ENCODE measurements around the gene FAM227A. TPM values are rescaled to one million over a fixed set of nuclear protein-coding genes. Genes with fewer than 3 reads are reported as not detected.
"Not testable (repeated sequence)": the region's sequence is repeated elsewhere in the genome, so short reads cannot be mapped to it uniquely, and the experiment has no call there.

FAM227A gene
- total and polyA plus RNA-seq, 4 donors = 0.56 to 1.3 (median 0.78) TPM; not detected in 1

DNA sequence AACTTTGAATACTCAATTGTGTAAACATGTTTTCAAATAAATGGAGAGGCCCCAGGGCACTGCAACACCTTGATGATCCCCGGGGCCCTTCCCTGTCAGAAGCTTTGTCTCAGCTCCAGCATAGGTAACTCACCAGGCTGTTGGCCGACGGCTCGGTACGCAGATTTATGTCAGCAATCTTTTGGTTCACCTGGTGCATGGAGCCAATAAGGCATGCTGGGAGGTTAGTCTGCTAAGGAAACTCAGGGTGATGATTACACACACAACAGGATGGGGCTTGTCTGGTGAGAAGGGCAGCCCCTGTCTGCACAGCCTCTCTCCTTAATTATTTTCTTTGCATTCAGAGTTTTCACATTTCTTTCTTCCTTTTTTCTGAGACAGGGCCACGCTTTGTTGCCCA is 10.8 kb downstream of the FAM227A start:
- H3K9me3 ChIP-seq (ENCODE audit: control insufficient read depth, low read length) = no peaks in the 10 kb centered on the region
- no peaks in the 10 kb centered on the region for H3K27me3 ChIP-seq (ENCODE audit: control insufficient read depth in 1 of 2, insufficient read depth in 2 of 2, low read length in 1 of 2)
- no peak overlapping the region for H3K4me3 ChIP-seq (ENCODE audit: low read length in 2 of 2)
- H3K4me1 ChIP-seq (ENCODE audit: control insufficient read depth in 1 of 2, insufficient read depth in 2 of 2, low read length in 2 of 2) = no peaks in the 10 kb centered on the region
- H3K27ac ChIP-seq (ENCODE audit: low read depth in 1 of 2, low read length in 2 of 2) = no peak overlapping the region
- ATAC-seq (ENCODE audit: low FRiP score) (no peak), DNase-seq (peak in 1 of 2 donors; percentile 10)
- intact Hi-C loops (cut with DNase I) = no loop called here
- 95% methylated on average over 6 of the region's 6 CpGs for WGBS, 2 donors
- H3K36me3 ChIP-seq (ENCODE audit: control insufficient read depth in 1 of 2, insufficient read depth in 2 of 2, low read length in 1 of 2) = no peaks in the 10 kb centered on the region

GRCh38 chr22:38644245-38644644 is 11.9 kb downstream of the FAM227A start:
- intact Hi-C loops (cut with DNase I); H3K4me1 ChIP-seq (ENCODE audit: control insufficient read depth in 1 of 2, insufficient read depth in 2 of 2, low read length in 2 of 2); DNase-seq; H3K9me3 ChIP-seq (ENCODE audit: control insufficient read depth, low read length); H3K4me3 ChIP-seq (ENCODE audit: low read length in 2 of 2); H3K27me3 ChIP-seq (ENCODE audit: control insufficient read depth in 1 of 2, insufficient read depth in 2 of 2, low read length in 1 of 2); H3K27ac ChIP-seq (ENCODE audit: low read depth in 1 of 2, low read length in 2 of 2); H3K36me3 ChIP-seq (ENCODE audit: control insufficient read depth in 1 of 2, insufficient read depth in 2 of 2, low read length in 1 of 2): not testable (repeated sequence)
- peak; percentile 100 for ATAC-seq (ENCODE audit: low FRiP score)
- WGBS, 2 donors = 95 to 97% methylated on average over 5 of the region's 5 CpGs

GRCh38 chr22:38641476-38642040 is 14.6 kb downstream of the FAM227A start:
- ATAC-seq (ENCODE audit: low FRiP score) (no peak), DNase-seq (no peak)
- Histone ChIP-seq H3K9me3 (ENCODE audit: control insufficient read depth, low read length) (no peaks in the 10 kb centered on the region), H3K36me3 (ENCODE audit: control insufficient read depth in 1 of 2, insufficient read depth in 2 of 2, low read length in 1 of 2) (no peaks in the 10 kb centered on the region), H3K27ac (ENCODE audit: low read depth in 1 of 2, low read length in 2 of 2) (no peak overlapping the region), H3K4me3 (ENCODE audit: low read length in 2 of 2) (no peak overlapping the region), H3K27me3 (ENCODE audit: control insufficient read depth in 1 of 2, insufficient read depth in 2 of 2, low read length in 1 of 2) (no peaks in the 10 kb centered on the region), H3K4me1 (ENCODE audit: control insufficient read depth in 1 of 2, insufficient read depth in 2 of 2, low read length in 2 of 2) (no peaks in the 10 kb centered on the region)
- intact Hi-C loops (cut with DNase I) = no loop called here
- WGBS, 2 donors = 91 to 94% methylated on average over 13 of the region's 13 CpGs

DNA sequence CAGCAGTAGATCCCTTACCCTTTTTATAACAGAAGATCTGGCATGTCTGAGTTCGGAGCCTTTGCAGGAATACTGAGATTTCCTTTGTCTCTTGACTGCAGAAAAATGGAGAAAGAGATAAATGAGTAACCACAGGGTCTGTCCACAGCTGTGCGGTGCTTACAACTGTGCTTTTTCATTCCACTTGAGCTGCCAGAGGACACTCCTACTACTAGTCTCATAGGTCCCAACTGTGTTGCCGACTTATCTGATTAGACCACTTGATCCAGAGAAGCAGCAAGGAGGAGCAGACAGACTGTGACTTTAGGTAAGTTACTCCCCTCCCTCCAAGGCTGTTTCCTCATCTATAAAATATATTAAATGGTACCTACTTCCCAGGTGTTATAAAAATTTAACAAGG is 17.5 kb downstream of the FAM227A start:
- no peaks in the 10 kb centered on the region for H3K9me3 ChIP-seq (ENCODE audit: control insufficient read depth, low read length)
- intact Hi-C loops (cut with DNase I) = no loop called here
- no peaks in the 10 kb centered on the region for H3K36me3 ChIP-seq (ENCODE audit: control insufficient read depth in 1 of 2, insufficient read depth in 2 of 2, low read length in 1 of 2)
- 51 to 72% methylated on average over 3 of the region's 3 CpGs for WGBS, 2 donors
- DNase-seq (no peak), ATAC-seq (ENCODE audit: low FRiP score) (no peak)
- no peak overlapping the region for H3K27ac ChIP-seq (ENCODE audit: low read depth in 1 of 2, low read length in 2 of 2)
- no peaks in the 10 kb centered on the region for H3K4me1 ChIP-seq (ENCODE audit: control insufficient read depth in 1 of 2, insufficient read depth in 2 of 2, low read length in 2 of 2)
- no peaks in the 10 kb centered on the region for H3K27me3 ChIP-seq (ENCODE audit: control insufficient read depth in 1 of 2, insufficient read depth in 2 of 2, low read length in 1 of 2)
- no peak overlapping the region for H3K4me3 ChIP-seq (ENCODE audit: low read length in 2 of 2)

GRCh38 chr22:38638216-38638615 is 18.0 kb downstream of the FAM227A start:
- H3K4me3 ChIP-seq (ENCODE audit: low read length in 2 of 2) = no peak overlapping the region
- DNase-seq (no peak), ATAC-seq (ENCODE audit: low FRiP score) (no peak)
- no peak overlapping the region for H3K27ac ChIP-seq (ENCODE audit: low read depth in 1 of 2, low read length in 2 of 2)
- WGBS, 2 donors = 91 to 97% methylated on average over 2 of the region's 2 CpGs
- no peaks in the 10 kb centered on the region for H3K9me3 ChIP-seq (ENCODE audit: control insufficient read depth, low read length)
- no peaks in the 10 kb centered on the region for H3K4me1 ChIP-seq (ENCODE audit: control insufficient read depth in 1 of 2, insufficient read depth in 2 of 2, low read length in 2 of 2)
- H3K27me3 ChIP-seq (ENCODE audit: control insufficient read depth in 1 of 2, insufficient read depth in 2 of 2, low read length in 1 of 2) = no peaks in the 10 kb centered on the region
- no peaks in the 10 kb centered on the region for H3K36me3 ChIP-seq (ENCODE audit: control insufficient read depth in 1 of 2, insufficient read depth in 2 of 2, low read length in 1 of 2)
- intact Hi-C loops (cut with DNase I) = no loop called here

GRCh38 chr22:38632528-38632927 is 23.7 kb downstream of the FAM227A start:
- ATAC-seq (ENCODE audit: low FRiP score) (no peak), DNase-seq (no peak)
- Histone ChIP-seq H3K36me3 (ENCODE audit: control insufficient read depth in 1 of 2, insufficient read depth in 2 of 2, low read length in 1 of 2) (no peaks in the 10 kb centered on the region), H3K4me3 (ENCODE audit: low read length in 2 of 2) (no peak overlapping the region), H3K27me3 (ENCODE audit: control insufficient read depth in 1 of 2, insufficient read depth in 2 of 2, low read length in 1 of 2) (no peaks in the 10 kb centered on the region), H3K9me3 (ENCODE audit: control insufficient read depth, low read length) (no peaks in the 10 kb centered on the region), H3K4me1 (ENCODE audit: control insufficient read depth in 1 of 2, insufficient read depth in 2 of 2, low read length in 2 of 2) (no peaks in the 10 kb centered on the region), H3K27ac (ENCODE audit: low read depth in 1 of 2, low read length in 2 of 2) (no peak overlapping the region)
- 85 to 87% methylated on average over 3 of the region's 3 CpGs for WGBS, 2 donors
- intact Hi-C loops (cut with DNase I) = no loop called here

GRCh38 chr22:38631724-38632123 is 24.5 kb downstream of the FAM227A start:
- ATAC-seq (ENCODE audit: low FRiP score) (no peak), DNase-seq (no peak)
- no peaks in the 10 kb centered on the region for H3K9me3 ChIP-seq (ENCODE audit: control insufficient read depth, low read length)
- H3K27me3 ChIP-seq (ENCODE audit: control insufficient read depth in 1 of 2, insufficient read depth in 2 of 2, low read length in 1 of 2) = no peaks in the 10 kb centered on the region
- H3K36me3 ChIP-seq (ENCODE audit: control insufficient read depth in 1 of 2, insufficient read depth in 2 of 2, low read length in 1 of 2) = no peaks in the 10 kb centered on the region
- WGBS, 2 donors = 89 to 91% methylated on average over 9 of the region's 9 CpGs
- no peaks in the 10 kb centered on the region for H3K4me1 ChIP-seq (ENCODE audit: control insufficient read depth in 1 of 2, insufficient read depth in 2 of 2, low read length in 2 of 2)
- no peak overlapping the region for H3K27ac ChIP-seq (ENCODE audit: low read depth in 1 of 2, low read length in 2 of 2)
- H3K4me3 ChIP-seq (ENCODE audit: low read length in 2 of 2) = no peak overlapping the region
- intact Hi-C loops (cut with DNase I) = no loop called here

DNA sequence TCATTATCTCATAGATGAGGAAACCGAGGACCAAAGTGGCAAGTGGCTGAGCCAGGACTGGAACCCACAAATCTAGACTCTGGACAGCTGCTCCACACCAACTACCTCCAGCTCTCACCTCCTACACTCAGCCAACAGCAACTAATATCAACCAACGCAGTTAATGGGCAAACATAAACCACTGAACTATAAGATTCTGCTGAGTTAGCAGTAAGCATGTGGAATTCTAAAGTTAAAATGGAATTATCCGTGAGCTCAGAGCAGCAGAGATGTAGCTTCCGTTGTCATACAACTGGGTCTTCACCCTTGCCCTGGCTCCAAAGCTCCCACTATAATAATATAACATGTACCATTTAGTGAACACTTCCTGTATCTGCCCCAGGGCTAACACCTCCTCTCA is 27.1 kb downstream of the FAM227A start:
- 81 to 85% methylated on average over 4 of the region's 4 CpGs for WGBS, 2 donors
- no peaks in the 10 kb centered on the region for H3K4me1 ChIP-seq (ENCODE audit: control insufficient read depth in 1 of 2, insufficient read depth in 2 of 2, low read length in 2 of 2)
- H3K9me3 ChIP-seq (ENCODE audit: control insufficient read depth, low read length) = no peaks in the 10 kb centered on the region
- intact Hi-C loops (cut with DNase I) = no loop called here
- H3K4me3 ChIP-seq (ENCODE audit: low read length in 2 of 2) = no peak overlapping the region
- ATAC-seq (ENCODE audit: low FRiP score) (no peak), DNase-seq (no peak)
- no peak overlapping the region for H3K27ac ChIP-seq (ENCODE audit: low read depth in 1 of 2, low read length in 2 of 2)
- no peaks in the 10 kb centered on the region for H3K36me3 ChIP-seq (ENCODE audit: control insufficient read depth in 1 of 2, insufficient read depth in 2 of 2, low read length in 1 of 2)
- no peaks in the 10 kb centered on the region for H3K27me3 ChIP-seq (ENCODE audit: control insufficient read depth in 1 of 2, insufficient read depth in 2 of 2, low read length in 1 of 2)

DNA sequence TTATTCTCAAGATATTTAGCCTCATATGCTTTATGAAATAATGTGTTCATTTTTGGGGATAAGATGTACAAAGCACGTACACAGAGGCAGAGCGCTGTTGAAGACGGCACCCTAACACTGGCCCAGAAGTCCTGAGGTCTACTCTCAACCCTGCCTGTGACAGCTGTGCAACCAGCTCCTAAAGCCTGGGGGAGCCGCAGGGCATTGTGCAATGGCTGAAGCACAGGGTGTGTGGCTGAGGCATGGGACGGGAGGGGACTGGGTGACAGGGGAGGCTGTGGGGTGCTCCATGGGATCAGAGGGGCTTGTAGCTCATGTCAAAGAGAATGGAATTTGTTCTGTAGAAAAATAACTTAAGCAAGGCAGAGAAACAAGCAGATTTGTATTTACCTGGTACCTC is 27.7 kb downstream of the FAM227A start:
- H3K4me3 ChIP-seq (ENCODE audit: low read length in 2 of 2) = no peak overlapping the region
- ATAC-seq (ENCODE audit: low FRiP score) (no peak), DNase-seq (no peak)
- WGBS, 2 donors = 90 to 92% methylated on average over 5 of the region's 5 CpGs
- no peak overlapping the region for H3K27ac ChIP-seq (ENCODE audit: low read depth in 1 of 2, low read length in 2 of 2)
- intact Hi-C loops (cut with DNase I) = no loop called here
- no peaks in the 10 kb centered on the region for H3K27me3 ChIP-seq (ENCODE audit: control insufficient read depth in 1 of 2, insufficient read depth in 2 of 2, low read length in 1 of 2)
- no peaks in the 10 kb centered on the region for H3K4me1 ChIP-seq (ENCODE audit: control insufficient read depth in 1 of 2, insufficient read depth in 2 of 2, low read length in 2 of 2)
- no peaks in the 10 kb centered on the region for H3K9me3 ChIP-seq (ENCODE audit: control insufficient read depth, low read length)
- H3K36me3 ChIP-seq (ENCODE audit: control insufficient read depth in 1 of 2, insufficient read depth in 2 of 2, low read length in 1 of 2) = no peaks in the 10 kb centered on the region

Data from aorta (tissue), 5 donors.